HFFc6 (cell line): ENCODE data around the gene CGB5. TPM values are rescaled to one million over a fixed set of nuclear protein-coding genes. Genes with fewer than 3 reads are reported as not detected.
"Not testable (repeated sequence)": the region's sequence is repeated elsewhere in the genome, so short reads cannot be mapped to it uniquely, and the experiment has no call there.

ENCODE experiments used
- DNase-seq: peaks from one replicate; pipeline ENCODE4 v3.0.0-alpha.2; 2018
- H3K27ac Mint-ChIP-seq: 2 replicates; pipeline ENCODE4 v1.8.0; 2020; ENCODE audit warnings: mild to moderate bottlenecking, mixed read lengths
- H3K27me3 Mint-ChIP-seq: 2 replicates; pipeline ENCODE4 v1.8.0; 2021; ENCODE audit warnings: mild to moderate bottlenecking, moderate library complexity, mixed read lengths; ENCODE audit not compliant: insufficient read depth
- H3K36me3 Mint-ChIP-seq: 2 replicates; pipeline ENCODE4 v1.8.0; 2021; ENCODE audit warnings: low read depth, mixed read lengths
- H3K4me1 Mint-ChIP-seq: 2 replicates; pipeline ENCODE4 v1.8.0; 2020; ENCODE audit warnings: low read depth, mixed read lengths
- H3K4me3 Mint-ChIP-seq: 2 replicates; pipeline ENCODE4 v1.8.0; 2020; ENCODE audit warnings: mild to moderate bottlenecking, moderate library complexity, mixed read lengths
- H3K9me3 Mint-ChIP-seq: 2 replicates; pipeline ENCODE4 v1.8.0; 2020; ENCODE audit warnings: mild to moderate bottlenecking, mixed read lengths
- CTCF ChIP-seq: fragments of 200-600 bp; sonication (generic); IDR thresholded peaks from 2 replicates; pipeline ENCODE4 v1.5.0; 2021; ENCODE audit warnings: antibody characterized with exemption, mild to moderate bottlenecking
- total RNA-seq, 6 experiments: library from RNA; stranded (reverse); fragmentation: NEBNext Ultra II Directional; extraction: Animal tissue kit (Norgen Biotek cat#: 25700); gene quantifications; 2 replicates in 1 of 6; 3 replicates in 5 of 6; pipeline ENCODE4 v1.2.3, GENCODE V29; 2021

Gene CGB5
- total RNA-seq, 6 experiments from 2014 or later = 0.23 to 0.75 TPM; not detected in 4

GRCh38 chr19:49014123-49014869 is 29.4 kb upstream of the CGB5 start:
- Mint-ChIP-seq H3K4me3 (no peak overlapping the region), H3K9me3 (no peaks in the 10 kb centered on the region), H3K27me3 (no peaks in the 10 kb centered on the region; the same call in none of the 2 replicates), H3K27ac (no peak overlapping the region), H3K4me1 (peaks cover 10% of the 10 kb centered on the region), H3K36me3 (peaks cover 23% of the 10 kb centered on the region)
- DNase-seq = no peak
- no peak for TF ChIP-seq CTCF

GRCh38 chr19:49014870-49015255 is 28.8 kb upstream of the CGB5 start:
- no peaks in the 10 kb centered on the region; the same call in none of the 2 replicates for H3K27me3 Mint-ChIP-seq
- H3K36me3 Mint-ChIP-seq = peaks cover 23% of the 10 kb centered on the region
- no peak for DNase-seq
- no peaks in the 10 kb centered on the region for H3K9me3 Mint-ChIP-seq
- no peak overlapping the region for H3K4me3 Mint-ChIP-seq
- peaks cover 12% of the 10 kb centered on the region for H3K4me1 Mint-ChIP-seq
- H3K27ac Mint-ChIP-seq = no peak overlapping the region
- TF ChIP-seq CTCF = no peak

- Mint-ChIP-seq H3K27me3 (no peaks in the 10 kb centered on the region; the same call in none of the 2 replicates), H3K4me3 (no peak overlapping the region)
Observed at GRCh38 chr19:49016067-49016839, 27.4 kb upstream of the CGB5 start.

GRCh38 chr19:49017041-49017665 is 26.5 kb upstream of the CGB5 start, which contains the start of gene LHB:
TSS of gene LHB (minus strand) at chr19:49017091. CDS start at chr19:49017081, 10 bp downstream.
- peaks cover 17% of the 10 kb centered on the region for H3K36me3 Mint-ChIP-seq
- no peak within 1 kb of the TSS; the same call in 1 of the 2 replicates for H3K4me3 Mint-ChIP-seq
- no peak for DNase-seq
- no peaks in the 10 kb centered on the region; the same call in none of the 2 replicates for H3K27me3 Mint-ChIP-seq
- H3K4me1 Mint-ChIP-seq = peaks cover 31% of the 10 kb centered on the region
- TF ChIP-seq CTCF = no peak
- H3K9me3 Mint-ChIP-seq = no peaks in the 10 kb centered on the region
- no peak within 1 kb of the TSS for H3K27ac Mint-ChIP-seq

More at GRCh38 chr19:49016067-49016839, 27.4 kb upstream of the CGB5 start:
- Mint-ChIP-seq H3K27ac (no peak overlapping the region), H3K36me3 (peaks cover 17% of the 10 kb centered on the region), H3K4me1 (peaks cover 22% of the 10 kb centered on the region), H3K9me3 (no peaks in the 10 kb centered on the region)
- DNase-seq = no peak
- no peak for TF ChIP-seq CTCF

- peak; percentile 72 for TF ChIP-seq CTCF
- peak; percentile 22 for DNase-seq
- Mint-ChIP-seq H3K9me3 (no peaks in the 10 kb centered on the region), H3K36me3 (peaks cover 17% of the 10 kb centered on the region; the same call in 1 of the 2 replicates), H3K4me1 (peaks cover 31% of the 10 kb centered on the region), H3K27me3 (no peaks in the 10 kb centered on the region; the same call in none of the 2 replicates), H3K4me3 (peak overlapping the region; percentile 80), H3K27ac (no peak overlapping the region)
Observed at GRCh38 chr19:49017666-49018351, 25.8 kb upstream of the CGB5 start.

- peak overlapping the region; percentile 80 for H3K4me3 Mint-ChIP-seq
- H3K36me3 Mint-ChIP-seq = peaks cover 14% of the 10 kb centered on the region; the same call in 1 of the 2 replicates
- not testable (repeated sequence) for H3K9me3 Mint-ChIP-seq, DNase-seq, H3K27me3 Mint-ChIP-seq
- peak overlapping the region; percentile 45 for H3K27ac Mint-ChIP-seq
- peaks cover 31% of the 10 kb centered on the region for H3K4me1 Mint-ChIP-seq
Observed at GRCh38 chr19:49018388-49019241, 25.0 kb upstream of the CGB5 start.
